Measurements from ENCODE around the gene POLE4. TPM values are rescaled to one million over a fixed set of nuclear protein-coding genes. Genes with fewer than 3 reads are reported as not detected.

POLE4 gene
- total RNA-seq, 1 donor from 2014 or later, result 59.8 TPM

DNA sequence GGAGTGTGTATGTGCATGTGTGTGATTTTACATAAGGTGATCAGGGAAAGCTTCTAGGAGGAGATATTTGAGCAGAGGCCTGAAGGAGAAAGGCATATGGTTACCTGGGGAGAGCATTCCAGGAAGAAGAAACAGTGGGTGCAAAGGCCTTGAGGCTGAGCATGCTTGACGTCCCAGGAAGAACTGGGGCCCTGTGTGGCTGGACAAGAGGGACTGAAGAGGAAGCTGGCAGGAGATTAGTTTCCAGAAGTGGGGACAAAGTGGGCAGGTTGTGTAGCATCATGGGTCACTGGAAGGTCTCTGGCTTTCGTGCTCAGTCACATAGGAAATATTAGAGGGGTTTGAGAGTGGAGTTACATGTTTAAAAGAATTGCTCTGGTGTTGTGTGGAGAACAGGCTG is 42.0 kb upstream of the POLE4 start:
- no peak overlapping the region for H3K4me3 ChIP-seq
- intact Hi-C loops (cut with DNase I), result no loop called here
- DNase-seq, result no peak
- TF ChIP-seq, protein P1, sequence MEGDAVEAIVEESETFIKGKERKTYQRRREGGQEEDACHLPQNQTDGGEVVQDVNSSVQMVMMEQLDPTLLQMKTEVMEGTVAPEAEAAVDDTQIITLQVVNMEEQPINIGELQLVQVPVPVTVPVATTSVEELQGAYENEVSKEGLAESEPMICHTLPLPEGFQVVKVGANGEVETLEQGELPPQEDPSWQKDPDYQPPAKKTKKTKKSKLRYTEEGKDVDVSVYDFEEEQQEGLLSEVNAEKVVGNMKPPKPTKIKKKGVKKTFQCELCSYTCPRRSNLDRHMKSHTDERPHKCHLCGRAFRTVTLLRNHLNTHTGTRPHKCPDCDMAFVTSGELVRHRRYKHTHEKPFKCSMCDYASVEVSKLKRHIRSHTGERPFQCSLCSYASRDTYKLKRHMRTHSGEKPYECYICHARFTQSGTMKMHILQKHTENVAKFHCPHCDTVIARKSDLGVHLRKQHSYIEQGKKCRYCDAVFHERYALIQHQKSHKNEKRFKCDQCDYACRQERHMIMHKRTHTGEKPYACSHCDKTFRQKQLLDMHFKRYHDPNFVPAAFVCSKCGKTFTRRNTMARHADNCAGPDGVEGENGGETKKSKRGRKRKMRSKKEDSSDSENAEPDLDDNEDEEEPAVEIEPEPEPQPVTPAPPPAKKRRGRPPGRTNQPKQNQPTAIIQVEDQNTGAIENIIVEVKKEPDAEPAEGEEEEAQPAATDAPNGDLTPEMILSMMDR (IDR thresholded peaks at IDR 0.05), result no peak
- ATAC-seq, result no peak
- no peaks in the 10 kb centered on the region for H3K27me3 ChIP-seq
- no peaks in the 10 kb centered on the region for H3K36me3 ChIP-seq
- peaks cover 6% of the 10 kb centered on the region for H3K4me1 ChIP-seq
- H3K27ac ChIP-seq, result no peak overlapping the region
- no peaks in the 10 kb centered on the region for H3K9me3 ChIP-seq

DNA sequence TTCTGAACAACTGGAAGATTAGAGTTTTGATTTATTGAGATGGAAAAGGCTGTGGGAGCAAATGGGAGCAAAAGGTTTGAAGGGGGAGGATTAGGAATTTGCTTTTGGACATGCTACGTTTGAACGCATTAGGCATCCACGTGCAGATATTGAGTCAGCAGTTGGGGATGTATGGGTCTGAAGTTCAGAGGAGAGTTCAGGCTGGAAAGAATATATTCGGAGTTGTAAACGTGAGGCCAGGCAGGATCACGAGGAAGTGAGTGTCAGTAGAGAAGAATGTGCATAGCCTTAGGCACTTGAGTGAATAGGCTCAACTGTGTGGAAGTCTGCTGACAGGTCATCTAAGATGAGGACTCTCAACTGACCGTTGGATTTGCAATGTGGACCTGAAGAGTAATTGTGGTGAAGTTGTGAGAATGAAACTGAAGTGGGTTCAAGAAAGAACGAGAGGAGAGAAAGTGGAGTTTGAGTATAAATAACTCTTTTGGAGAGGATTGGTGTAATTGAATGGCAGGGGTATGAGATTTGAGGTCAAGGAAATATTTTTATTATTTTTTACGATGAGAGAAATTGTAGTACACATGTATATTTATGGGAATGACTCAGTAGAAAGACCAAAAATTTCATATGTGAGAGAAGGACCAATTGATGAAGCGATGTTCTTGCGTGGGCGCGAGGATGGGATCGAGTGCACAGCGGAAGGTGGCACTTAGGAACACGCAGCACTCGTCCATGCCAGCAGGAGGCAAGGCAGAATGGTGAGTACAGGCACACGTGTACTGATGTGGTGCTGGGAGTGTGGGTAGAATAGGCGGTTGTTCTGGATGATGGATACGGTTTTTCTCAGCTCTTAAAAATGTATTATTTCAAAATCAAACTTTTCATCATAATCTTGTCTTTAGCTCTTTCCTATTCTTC is 40.5 kb upstream of the POLE4 start:
- H3K27me3 ChIP-seq, result no peaks in the 10 kb centered on the region
- DNase-seq (no peak), ATAC-seq (peak; percentile 57)
- TF ChIP-seq, protein P1 (IDR thresholded peaks at IDR 0.05), result no peak
- H3K4me1 ChIP-seq, result peaks cover 6% of the 10 kb centered on the region
- no peak overlapping the region for H3K4me3 ChIP-seq
- H3K36me3 ChIP-seq, result no peaks in the 10 kb centered on the region
- no peaks in the 10 kb centered on the region for H3K9me3 ChIP-seq
- intact Hi-C loops (cut with DNase I), result no loop called here
- no peak overlapping the region for H3K27ac ChIP-seq

DNA sequence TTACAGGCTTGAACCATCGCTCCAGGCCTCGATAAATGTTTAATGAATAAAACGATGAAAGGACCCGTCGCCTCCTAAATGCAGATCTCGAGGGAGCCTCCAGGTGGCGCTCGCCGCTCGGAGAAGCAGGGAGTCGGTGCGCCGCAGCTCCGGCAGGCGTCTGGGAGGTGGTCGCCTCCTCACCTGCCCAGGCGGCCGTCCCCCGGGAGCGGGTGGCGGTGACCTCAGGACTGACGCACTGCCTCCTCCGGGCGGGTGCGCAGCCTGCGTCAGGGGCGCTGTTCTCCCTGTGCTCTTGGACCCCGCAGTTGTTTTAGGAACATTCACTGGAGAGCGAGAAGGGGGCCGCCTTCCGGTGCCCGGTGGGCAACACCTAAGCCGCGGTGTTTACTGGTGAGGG is 38.6 kb upstream of the POLE4 start:
- Histone ChIP-seq H3K4me1 (peaks cover 6% of the 10 kb centered on the region), H3K27me3 (no peaks in the 10 kb centered on the region), H3K27ac (no peak overlapping the region), H3K36me3 (no peaks in the 10 kb centered on the region), H3K9me3 (no peaks in the 10 kb centered on the region), H3K4me3 (peak overlapping the region; percentile 39)
- TF ChIP-seq, protein P1 (IDR thresholded peaks at IDR 0.05), result peak; percentile 93
- intact Hi-C loops (cut with DNase I), result no loop called here
- peak; percentile 87 for DNase-seq
- ATAC-seq, result peak; percentile 81

DNA sequence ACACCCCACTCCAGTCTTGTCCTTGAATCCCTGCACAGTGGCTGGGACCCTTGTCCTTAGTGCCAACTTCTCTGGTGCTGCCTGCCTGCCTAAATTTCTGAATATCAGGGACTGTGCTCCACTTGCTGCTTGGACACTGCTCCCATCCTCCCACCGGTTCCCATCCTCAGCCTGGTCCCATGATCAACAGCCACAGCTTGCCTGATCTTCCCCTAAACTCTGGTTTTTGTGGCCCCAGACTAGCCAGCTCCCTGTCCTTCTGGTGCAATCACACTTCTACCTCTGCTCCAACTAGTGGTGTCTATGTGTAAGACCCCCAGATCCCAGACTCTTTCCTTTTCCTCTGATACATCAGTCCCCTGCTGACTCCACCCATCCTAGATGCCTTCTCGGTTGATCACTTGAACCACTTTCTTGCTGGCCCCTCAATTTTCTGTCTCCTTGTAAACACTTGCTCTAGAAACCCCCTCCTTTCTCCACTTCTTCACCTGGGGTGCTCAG is 37.2 kb upstream of the POLE4 start:
- intact Hi-C loops (cut with DNase I), result no loop called here
- DNase-seq, result no peak

DNA sequence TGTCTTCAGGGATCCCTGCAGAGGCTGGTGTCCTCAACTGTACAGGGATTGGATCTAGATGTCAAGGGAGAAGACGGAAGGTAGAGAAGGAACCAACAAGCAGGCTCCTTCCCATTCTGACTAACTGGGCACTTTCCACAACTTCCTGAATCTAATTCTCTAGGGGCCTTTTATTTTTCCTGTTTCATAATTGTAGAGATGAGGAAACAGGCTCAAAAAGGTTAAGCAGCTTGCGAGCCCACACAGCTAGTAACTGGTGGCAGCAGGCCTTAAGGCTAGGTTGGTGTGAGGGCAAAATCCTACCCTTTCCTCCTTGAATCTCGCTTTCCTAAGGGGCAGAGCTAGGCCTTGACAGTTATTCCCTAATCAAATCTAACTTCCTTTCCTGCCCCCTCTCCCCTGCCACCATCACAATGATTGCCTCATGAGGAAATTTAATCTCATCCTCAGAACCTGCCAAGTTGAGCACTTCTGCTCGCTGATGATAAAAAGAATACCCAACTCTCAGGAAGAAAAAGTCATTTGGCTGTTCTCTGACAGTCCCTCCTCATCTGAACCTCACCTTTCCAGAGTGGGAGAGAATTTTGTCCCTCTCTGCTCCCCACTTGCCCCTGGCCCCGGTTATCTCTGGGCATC is 35.7 kb upstream of the POLE4 start:
- Histone ChIP-seq H3K9me3 (no peaks in the 10 kb centered on the region), H3K4me3 (no peak overlapping the region), H3K36me3 (no peaks in the 10 kb centered on the region), H3K27me3 (no peaks in the 10 kb centered on the region), H3K27ac (no peak overlapping the region), H3K4me1 (peaks cover 6% of the 10 kb centered on the region)
- ATAC-seq, result peak; percentile 56
- DNase-seq, result no peak
- TF ChIP-seq, protein P1 (IDR thresholded peaks at IDR 0.05), result no peak
- intact Hi-C loops (cut with DNase I), result no loop called here

More for the DNA sequence above, 37.2 kb upstream of the POLE4 start:
- Histone ChIP-seq H3K4me3 (no peak overlapping the region), H3K27ac (no peak overlapping the region), H3K36me3 (no peaks in the 10 kb centered on the region), H3K9me3 (no peaks in the 10 kb centered on the region), H3K4me1 (peaks cover 6% of the 10 kb centered on the region), H3K27me3 (no peaks in the 10 kb centered on the region)
- TF ChIP-seq, protein P1 (IDR thresholded peaks at IDR 0.05), result no peak
- no peak for ATAC-seq

Measured in upper lobe of right lung (tissue), 1 donor.